ENCODE data around the gene SPINK8. TPM values are rescaled to one million over a fixed set of nuclear protein-coding genes. Genes with fewer than 3 reads are reported as not detected.

SPINK8 gene
- total RNA-seq, 1 experiment from 2014 or later: not detected

DNA sequence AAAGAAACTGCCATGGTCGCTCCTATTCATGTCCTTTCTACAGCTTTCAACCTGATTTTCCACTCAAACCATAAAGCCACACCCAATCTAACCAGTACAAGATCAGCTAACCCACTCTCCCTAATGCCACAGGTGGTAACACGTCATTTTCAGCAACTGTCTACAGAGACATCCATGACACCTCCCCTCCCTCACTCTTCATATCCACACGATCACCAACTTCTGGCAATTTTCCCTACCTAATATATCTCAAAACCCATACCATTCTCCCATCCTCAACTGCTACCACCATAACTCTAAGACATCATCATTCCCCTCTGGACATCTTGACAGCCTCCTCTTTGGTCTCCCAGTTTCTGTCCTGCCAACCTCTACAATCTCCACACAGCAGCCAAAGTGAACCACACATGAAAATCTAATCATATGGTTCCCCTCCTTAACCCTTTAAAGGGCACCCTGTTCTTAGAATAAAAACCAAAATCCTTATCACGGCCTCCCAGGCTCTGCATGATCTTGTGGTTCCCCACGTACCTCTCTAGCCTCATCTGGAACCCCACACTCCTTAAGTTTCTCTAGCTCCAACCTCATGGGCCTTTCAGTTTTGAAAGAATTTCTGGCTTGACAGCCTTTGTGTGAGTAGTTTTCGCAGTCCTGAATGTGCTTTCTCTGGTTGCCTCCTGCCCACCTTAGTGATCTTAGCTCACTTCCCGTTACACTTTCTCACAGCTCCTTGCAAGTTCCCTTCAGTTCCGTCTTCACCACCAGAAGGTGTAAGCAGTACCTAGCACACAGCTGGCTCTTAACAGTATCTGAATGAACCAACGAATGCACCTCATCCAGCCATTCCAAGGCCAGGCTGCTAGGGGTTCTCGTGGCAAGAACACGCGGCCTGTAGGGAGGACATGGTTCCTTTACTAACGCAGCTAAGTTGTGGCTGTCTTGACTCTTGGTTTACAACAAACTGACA is 33.4 kb downstream of the SPINK8 start:
- no peak for DNase-seq
- POLR2A ChIA-PET (ENCODE audit: unreplicated experiment): interaction anchor here (0.6 kb wide), 1 partner anchor 12 kb away, joined by 5 read pairs; no protein-coding TSS in a partner anchor
- no peaks in the 10 kb centered on the region for H4K20me1 ChIP-seq (ENCODE audit: low read length)
- H3F3A ChIP-seq (ENCODE audit: low read length, unreplicated experiment): no peaks in the 10 kb centered on the region
- H3K27me3 ChIP-seq (ENCODE audit: low read length): no peaks in the 10 kb centered on the region
- TSS peak; percentile 52 for BruUV-seq (replicated peaks)
- H2AFZ ChIP-seq (ENCODE audit: low read length): peak overlapping the region; percentile 99; the same call in 1 of the 2 replicates
- CTCF ChIA-PET: interaction anchor here (1.1 kb wide), 1 partner anchor 136 kb away, joined by 3 read pairs; no protein-coding TSS in a partner anchor
- no peak for TF ChIP-seq EZH2phosphoT487 (IDR thresholded peaks at IDR 0.05; ENCODE audit: borderline replicate concordance, low read length)
- no peak for TF ChIP-seq EZH2 (IDR thresholded peaks at IDR 0.05; ENCODE audit: low read length, unreplicated experiment)
- TF ChIP-seq, protein P1, sequence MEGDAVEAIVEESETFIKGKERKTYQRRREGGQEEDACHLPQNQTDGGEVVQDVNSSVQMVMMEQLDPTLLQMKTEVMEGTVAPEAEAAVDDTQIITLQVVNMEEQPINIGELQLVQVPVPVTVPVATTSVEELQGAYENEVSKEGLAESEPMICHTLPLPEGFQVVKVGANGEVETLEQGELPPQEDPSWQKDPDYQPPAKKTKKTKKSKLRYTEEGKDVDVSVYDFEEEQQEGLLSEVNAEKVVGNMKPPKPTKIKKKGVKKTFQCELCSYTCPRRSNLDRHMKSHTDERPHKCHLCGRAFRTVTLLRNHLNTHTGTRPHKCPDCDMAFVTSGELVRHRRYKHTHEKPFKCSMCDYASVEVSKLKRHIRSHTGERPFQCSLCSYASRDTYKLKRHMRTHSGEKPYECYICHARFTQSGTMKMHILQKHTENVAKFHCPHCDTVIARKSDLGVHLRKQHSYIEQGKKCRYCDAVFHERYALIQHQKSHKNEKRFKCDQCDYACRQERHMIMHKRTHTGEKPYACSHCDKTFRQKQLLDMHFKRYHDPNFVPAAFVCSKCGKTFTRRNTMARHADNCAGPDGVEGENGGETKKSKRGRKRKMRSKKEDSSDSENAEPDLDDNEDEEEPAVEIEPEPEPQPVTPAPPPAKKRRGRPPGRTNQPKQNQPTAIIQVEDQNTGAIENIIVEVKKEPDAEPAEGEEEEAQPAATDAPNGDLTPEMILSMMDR (conservative IDR thresholded peaks at IDR 0.05; ENCODE audit: low read depth, low read length): no peak
- no peaks in the 10 kb centered on the region for H3K9me3 ChIP-seq (ENCODE audit: low read length)
- H3K27ac ChIP-seq (ENCODE audit: low read length): no peak overlapping the region
- H3K4me3 ChIP-seq (ENCODE audit: low read length): peak overlapping the region; percentile 97
- H3K36me3 ChIP-seq (ENCODE audit: low read depth, low read length): peaks cover 9% of the 10 kb centered on the region; the same call in 1 of the 2 replicates
- H3K79me2 ChIP-seq (ENCODE audit: low read length): peaks cover 32% of the 10 kb centered on the region
- no peaks in the 10 kb centered on the region for H3K9me2 ChIP-seq (replicated peaks; ENCODE audit: low read length)
- peak overlapping the region; percentile 92 for H3K4me2 ChIP-seq (ENCODE audit: low read length)
- ATAC-seq: no peak
- peaks cover 17% of the 10 kb centered on the region for H3K4me1 ChIP-seq (ENCODE audit: insufficient read depth, low read length)
- intact Hi-C loops (cut with micrococcal nuclease): no loop called here
- peak overlapping the region; percentile 98 for H3K9ac ChIP-seq (ENCODE audit: low read length)

DNA sequence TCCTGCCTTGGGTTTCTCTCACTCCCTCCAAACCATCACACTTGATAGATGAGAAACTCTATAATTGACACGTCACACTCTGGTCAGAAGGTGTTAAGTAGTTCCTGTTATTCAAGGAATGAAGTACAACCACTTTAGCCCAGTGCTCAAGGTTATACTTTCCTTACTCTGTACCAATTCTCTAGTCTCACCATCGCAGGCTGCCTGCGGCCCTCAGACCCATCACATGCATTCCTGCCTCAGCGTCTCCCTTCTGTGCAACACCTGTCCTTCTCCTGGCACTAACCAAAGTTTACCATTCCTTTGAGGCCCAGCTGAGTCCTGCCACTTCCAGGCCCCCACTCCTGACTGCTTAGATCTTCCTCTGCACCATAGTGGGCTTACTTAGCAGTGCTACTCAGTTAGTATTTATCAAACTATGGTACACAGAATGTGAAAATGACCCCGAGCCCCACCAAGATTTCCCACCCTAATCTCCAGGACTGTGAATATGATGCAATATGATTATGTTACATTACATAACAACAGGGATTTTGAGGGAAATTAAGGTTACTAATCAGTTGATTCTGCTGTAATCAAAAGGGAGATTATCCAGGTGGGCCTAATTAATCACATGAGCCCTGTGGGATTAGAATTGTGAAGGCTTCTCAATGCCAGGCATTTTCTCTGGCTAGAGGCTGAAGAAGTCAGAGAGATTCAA is 36.2 kb downstream of the SPINK8 start:
- intact Hi-C loops (cut with micrococcal nuclease): no loop called here
- Histone ChIP-seq H3K9me2 (replicated peaks; ENCODE audit: low read length) (no peaks in the 10 kb centered on the region), H3K9me3 (ENCODE audit: low read length) (no peaks in the 10 kb centered on the region), H4K20me1 (ENCODE audit: low read length) (no peaks in the 10 kb centered on the region), H3K27ac (ENCODE audit: low read length) (no peak overlapping the region), H3K79me2 (ENCODE audit: low read length) (peaks cover 32% of the 10 kb centered on the region), H3F3A (ENCODE audit: low read length, unreplicated experiment) (no peaks in the 10 kb centered on the region), H3K9ac (ENCODE audit: low read length) (no peak overlapping the region), H3K4me1 (ENCODE audit: insufficient read depth, low read length) (peaks cover 17% of the 10 kb centered on the region), H3K4me3 (ENCODE audit: low read length) (no peak overlapping the region), H2AFZ (ENCODE audit: low read length) (no peak overlapping the region), H3K4me2 (ENCODE audit: low read length) (no peak overlapping the region), H3K36me3 (ENCODE audit: low read depth, low read length) (peaks cover 21% of the 10 kb centered on the region), H3K27me3 (ENCODE audit: low read length) (no peaks in the 10 kb centered on the region)
- ATAC-seq: no peak
- no peak for TF ChIP-seq EZH2phosphoT487 (IDR thresholded peaks at IDR 0.05; ENCODE audit: borderline replicate concordance, low read length)
- TF ChIP-seq, protein P1 (conservative IDR thresholded peaks at IDR 0.05; ENCODE audit: low read depth, low read length): no peak
- TF ChIP-seq EZH2 (IDR thresholded peaks at IDR 0.05; ENCODE audit: low read length, unreplicated experiment): no peak
- ChIA-PET POLR2A (ENCODE audit: unreplicated experiment) (no interaction called here), CTCF (no interaction called here)
- BruUV-seq (replicated peaks): no TSS peak
- DNase-seq: no peak
